GM10266 (cell line): Measurements from ENCODE around the gene PRPF39.

Experiments used
- DNase-seq: peaks from one replicate; pipeline ENCODE4 v3.0.0; 2012; ENCODE audit errors: extremely low spot score
- CTCF ChIP-seq: IDR thresholded peaks from 2 replicates; pipeline ENCODE4 v1.5.1; 2012; ENCODE audit warnings: mild to moderate bottlenecking, low read depth; ENCODE audit not compliant: control insufficient read depth, insufficient read depth; ENCODE audit errors: missing control alignments

PRPF39 gene

DNA sequence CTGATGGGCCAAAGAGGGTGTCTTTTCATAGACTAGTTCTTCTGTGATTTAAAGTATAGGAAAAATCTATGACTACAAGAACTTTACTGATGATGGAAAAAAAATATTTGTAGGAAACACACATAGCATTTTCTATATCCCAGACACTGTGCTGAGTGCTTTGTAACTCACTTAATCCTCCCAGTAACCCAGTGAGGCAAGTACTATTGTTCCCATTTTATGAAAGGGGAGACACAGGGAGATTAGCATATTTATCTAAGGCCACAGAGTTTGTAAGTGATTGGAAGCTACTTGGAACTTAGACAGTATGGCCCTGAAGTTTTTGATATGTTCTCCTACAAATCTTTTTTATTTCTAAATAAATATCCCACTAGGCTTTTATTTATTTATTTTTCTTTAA is 19.9 kb downstream of the PRPF39 start:
- no peak for TF ChIP-seq CTCF
- DNase-seq = no peak

- TF ChIP-seq CTCF = no peak
- DNase-seq = no peak
These were observed 20.6 kb downstream of the PRPF39 start for GRCh38 chr14:45104561-45104960.

- no peak for TF ChIP-seq CTCF
- no peak for DNase-seq
These were observed 29.2 kb downstream of the PRPF39 start for GRCh38 chr14:45112896-45113781.

DNA sequence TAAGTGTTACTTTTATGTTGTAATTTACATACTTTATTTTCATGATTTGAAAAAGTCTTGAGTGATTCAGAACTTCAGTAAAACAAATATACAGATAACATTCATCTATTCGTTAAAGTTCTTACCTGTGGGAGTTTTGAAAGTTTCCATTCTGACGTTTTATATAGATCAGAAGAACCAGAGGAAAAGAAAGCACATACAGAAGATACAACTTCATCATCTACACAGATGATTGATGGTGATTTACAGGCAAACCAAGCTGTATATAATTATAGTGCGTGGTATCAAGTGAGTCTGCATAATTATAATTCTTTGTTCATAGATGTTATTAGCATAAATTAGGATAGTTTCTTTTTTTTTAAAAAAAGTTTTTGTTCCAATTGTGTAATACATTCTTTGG is 30.4 kb downstream of the PRPF39 start:
- TF ChIP-seq CTCF = no peak
- no peak for DNase-seq

- no peak for TF ChIP-seq CTCF
- no peak for DNase-seq
These were observed 34.7 kb downstream of the PRPF39 start for GRCh38 chr14:45118594-45118993.

- no peak for DNase-seq
- no peak for TF ChIP-seq CTCF
These were observed 36.2 kb downstream of the PRPF39 start for GRCh38 chr14:45120096-45120495.

GRCh38 chr14:45123271-45123670 is 39.4 kb downstream of the PRPF39 start:
- DNase-seq = no peak
- TF ChIP-seq CTCF = no peak
